GM12878 (cell line): Measurements from ENCODE around the gene DPP4.

Experiments
- CTCF ChIP-seq, 3 experiments: IDR thresholded peaks in 2 of 3; conservative IDR thresholded peaks in 1 of 3; 2 replicates each; pipeline ENCODE4 v1.5.1; 2011; ENCODE audit warnings: low read depth in 3 of 3, low read length in 3 of 3, mild to moderate bottlenecking in 3 of 3, control low read depth in 2 of 3, moderate library complexity in 2 of 3, inconsistent platforms in 1 of 3, mixed read lengths in 1 of 3; ENCODE audit not compliant: control insufficient read depth in 2 of 3, insufficient read depth in 1 of 3; ENCODE audit errors: extremely low read depth in 1 of 3
- EZH2 ChIP-seq: IDR thresholded peaks from 2 replicates; pipeline ENCODE4 v1.6.1; 2012; ENCODE audit warnings: low read depth, mild to moderate bottlenecking, control low read depth, inconsistent platforms, low read length, borderline replicate concordance; ENCODE audit not compliant: control insufficient read depth
- JUND ChIP-seq: IDR thresholded peaks from 2 replicates; pipeline ENCODE4 v1.6.1; 2012; ENCODE audit warnings: low read depth, mild to moderate bottlenecking, low read length, improper control_type of control experiment, moderate library complexity
- SREBF2 ChIP-seq: IDR thresholded peaks from 2 replicates; pipeline ENCODE4 v1.6.1; 2012; ENCODE audit warnings: mild to moderate bottlenecking, low read length
- YY1 ChIP-seq: IDR thresholded peaks from 2 replicates; pipeline ENCODE4 v1.6.1; 2011; ENCODE audit warnings: low read depth, mild to moderate bottlenecking, low read length

- TF ChIP-seq CTCF (IDR thresholded peaks at IDR 0.05 in 2 of 3, conservative IDR thresholded peaks at IDR 0.05 in 1 of 3; ENCODE audit: control insufficient read depth in 2 of 3, extremely low read depth in 1 of 3, insufficient read depth in 1 of 3, low read depth in 3 of 3, low read length in 3 of 3) (no peak), SREBF2 (no peak), YY1 (no peak), JUND (no peak), EZH2 (no peak)
Observed at GRCh38 chr2:161992531-161992930, 81.5 kb downstream of the DPP4 start.
